Measurements from ENCODE around the gene IL24.
A peak's percentile ranks its signal among the peaks of the same experiment; 100 is the strongest.
"Not testable (repeated sequence)": the region's sequence is repeated elsewhere in the genome, so short reads cannot be mapped to it uniquely, and the experiment has no call there.

The IL24 gene

DNA sequence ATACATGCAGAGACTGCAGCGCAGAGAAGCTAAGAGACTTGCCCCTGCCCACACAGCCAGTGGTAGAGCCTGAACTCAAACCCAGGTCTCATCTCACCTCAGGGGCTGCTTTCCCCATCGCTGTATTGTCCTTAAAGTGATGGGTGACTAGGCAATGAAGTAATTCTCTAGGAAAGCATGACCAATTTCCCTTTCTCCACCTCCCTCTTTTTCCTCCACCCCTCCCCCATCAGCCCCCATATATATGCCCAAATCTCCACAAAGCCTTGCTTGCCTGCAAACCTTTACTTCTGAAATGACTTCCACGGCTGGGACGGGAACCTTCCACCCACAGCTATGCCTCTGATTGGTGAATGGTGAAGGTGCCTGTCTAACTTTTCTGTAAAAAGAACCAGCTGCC lies at the start of gene IL24:
IL24 (plus strand) TSS at position 269 of the 400 bp plus-strand sequence. CDS start 390 bp downstream, outside the sequence.
- Mint-ChIP-seq H3K27me3 (no peaks in the 10 kb centered on the region), H3K4me1 (peaks cover 92% of the 10 kb centered on the region), H3K27ac (peak within 1 kb of the TSS; percentile 89), H3K4me3 (peak within 1 kb of the TSS; percentile 72), H3K36me3 (ENCODE audit: low read depth) (peaks cover 9% of the 10 kb centered on the region), H3K9me3 (no peaks in the 10 kb centered on the region)
- ATAC-seq, result peak; percentile 81
- DNase-seq, result peak; percentile 68

DNA sequence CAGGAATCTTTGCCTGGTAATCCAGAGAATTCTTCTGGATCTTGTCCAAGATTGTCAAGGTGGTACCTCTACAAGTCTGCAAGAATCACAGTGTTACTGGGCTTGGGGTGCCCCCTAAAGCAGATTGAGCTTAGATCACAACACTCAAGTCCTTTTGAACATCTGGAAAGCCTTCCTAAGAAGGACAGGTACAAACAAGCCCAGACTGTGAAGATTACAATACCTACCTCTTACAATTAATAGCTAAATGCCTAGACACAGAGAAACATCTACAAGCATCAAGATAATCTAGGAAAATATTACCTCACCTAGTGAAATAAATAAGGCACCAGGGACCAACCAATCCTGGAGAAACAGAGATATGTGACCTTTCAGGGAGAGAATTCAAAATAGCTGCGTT lies 49.3 kb upstream of the IL24 start:
- DNase-seq (no peak), ATAC-seq (no peak)
- H3K4me3 Mint-ChIP-seq, result no peak overlapping the region
- H3K36me3 Mint-ChIP-seq (ENCODE audit: low read depth), result no peaks in the 10 kb centered on the region
- no peak overlapping the region for H3K27ac Mint-ChIP-seq
- H3K4me1 Mint-ChIP-seq, result no peaks in the 10 kb centered on the region
- no peaks in the 10 kb centered on the region for H3K9me3 Mint-ChIP-seq
- H3K27me3 Mint-ChIP-seq, result peaks cover 8% of the 10 kb centered on the region

DNA sequence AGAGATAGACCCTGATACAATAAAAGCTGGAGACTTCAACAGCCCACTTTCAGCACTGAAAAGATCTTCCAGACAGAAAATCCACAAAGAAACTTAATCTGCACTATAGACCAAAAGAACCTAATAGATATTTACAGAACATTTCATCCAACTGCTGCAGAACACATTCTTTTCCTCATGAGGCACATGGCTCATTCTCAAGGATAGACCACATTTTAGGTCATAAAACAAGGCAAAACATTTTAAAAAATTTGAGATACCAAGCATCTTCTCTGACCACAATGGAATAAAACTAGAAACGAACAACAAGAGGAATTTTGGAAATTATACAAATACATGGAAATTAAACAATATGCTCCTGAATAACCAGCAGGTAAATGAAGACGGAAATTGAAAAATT lies 46.8 kb upstream of the IL24 start:
- no peak for DNase-seq
- Mint-ChIP-seq H3K27me3 (peaks cover 8% of the 10 kb centered on the region), H3K36me3 (ENCODE audit: low read depth) (no peaks in the 10 kb centered on the region), H3K4me3 (no peak overlapping the region), H3K4me1 (no peaks in the 10 kb centered on the region), H3K9me3 (no peaks in the 10 kb centered on the region), H3K27ac (no peak overlapping the region)
- no peak for ATAC-seq

- Mint-ChIP-seq H3K9me3 (no peaks in the 10 kb centered on the region), H3K36me3 (ENCODE audit: low read depth) (no peaks in the 10 kb centered on the region), H3K27ac (no peak overlapping the region), H3K4me3 (no peak overlapping the region), H3K27me3 (peaks cover 8% of the 10 kb centered on the region), H3K4me1 (peaks cover 2% of the 10 kb centered on the region)
- DNase-seq, result no peak
- no peak for ATAC-seq
Measured at GRCh38 chr1:206851341-206852010, 45.8 kb upstream of the IL24 start.

DNA sequence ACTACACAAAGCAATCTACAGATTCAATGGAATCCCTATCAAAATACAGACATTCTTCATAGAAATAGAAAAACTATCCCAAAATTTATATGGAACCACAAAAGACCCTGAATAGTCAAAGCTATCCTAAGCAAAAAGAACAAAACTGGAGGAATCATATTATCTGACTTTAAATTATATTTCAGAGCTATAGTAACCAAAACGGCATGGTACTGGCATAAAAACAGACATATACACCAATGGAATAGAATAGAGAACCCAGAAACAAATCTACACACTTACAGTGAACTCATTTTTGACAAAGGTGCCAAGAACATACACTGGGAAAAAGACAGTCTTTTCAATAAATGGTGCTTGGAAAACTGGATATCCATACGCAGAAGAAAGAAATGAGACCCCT lies 44.6 kb upstream of the IL24 start:
- not testable (repeated sequence) for DNase-seq; H3K27ac Mint-ChIP-seq; H3K4me1 Mint-ChIP-seq; H3K4me3 Mint-ChIP-seq; H3K27me3 Mint-ChIP-seq; H3K36me3 Mint-ChIP-seq (ENCODE audit: low read depth); ATAC-seq; H3K9me3 Mint-ChIP-seq

GRCh38 chr1:206853696-206854095 lies 43.5 kb upstream of the IL24 start:
- H3K4me1 Mint-ChIP-seq; H3K27ac Mint-ChIP-seq; H3K4me3 Mint-ChIP-seq; H3K36me3 Mint-ChIP-seq (ENCODE audit: low read depth); ATAC-seq; H3K9me3 Mint-ChIP-seq; DNase-seq; H3K27me3 Mint-ChIP-seq: not testable (repeated sequence)

GRCh38 chr1:206854401-206855129 lies 42.7 kb upstream of the IL24 start:
- DNase-seq (no peak), ATAC-seq (no peak)
- no peak overlapping the region for H3K4me3 Mint-ChIP-seq
- H3K36me3 Mint-ChIP-seq (ENCODE audit: low read depth), result no peaks in the 10 kb centered on the region
- no peak overlapping the region for H3K27ac Mint-ChIP-seq
- H3K9me3 Mint-ChIP-seq, result no peaks in the 10 kb centered on the region
- peaks cover 9% of the 10 kb centered on the region for H3K4me1 Mint-ChIP-seq
- peaks cover 5% of the 10 kb centered on the region for H3K27me3 Mint-ChIP-seq

GRCh38 chr1:206855859-206856258 lies 41.4 kb upstream of the IL24 start:
- DNase-seq (no peak), ATAC-seq (no peak)
- Mint-ChIP-seq H3K36me3 (ENCODE audit: low read depth) (no peaks in the 10 kb centered on the region), H3K27ac (no peak overlapping the region), H3K27me3 (peaks cover 2% of the 10 kb centered on the region), H3K9me3 (no peaks in the 10 kb centered on the region), H3K4me1 (peaks cover 9% of the 10 kb centered on the region), H3K4me3 (no peak overlapping the region)

DNA sequence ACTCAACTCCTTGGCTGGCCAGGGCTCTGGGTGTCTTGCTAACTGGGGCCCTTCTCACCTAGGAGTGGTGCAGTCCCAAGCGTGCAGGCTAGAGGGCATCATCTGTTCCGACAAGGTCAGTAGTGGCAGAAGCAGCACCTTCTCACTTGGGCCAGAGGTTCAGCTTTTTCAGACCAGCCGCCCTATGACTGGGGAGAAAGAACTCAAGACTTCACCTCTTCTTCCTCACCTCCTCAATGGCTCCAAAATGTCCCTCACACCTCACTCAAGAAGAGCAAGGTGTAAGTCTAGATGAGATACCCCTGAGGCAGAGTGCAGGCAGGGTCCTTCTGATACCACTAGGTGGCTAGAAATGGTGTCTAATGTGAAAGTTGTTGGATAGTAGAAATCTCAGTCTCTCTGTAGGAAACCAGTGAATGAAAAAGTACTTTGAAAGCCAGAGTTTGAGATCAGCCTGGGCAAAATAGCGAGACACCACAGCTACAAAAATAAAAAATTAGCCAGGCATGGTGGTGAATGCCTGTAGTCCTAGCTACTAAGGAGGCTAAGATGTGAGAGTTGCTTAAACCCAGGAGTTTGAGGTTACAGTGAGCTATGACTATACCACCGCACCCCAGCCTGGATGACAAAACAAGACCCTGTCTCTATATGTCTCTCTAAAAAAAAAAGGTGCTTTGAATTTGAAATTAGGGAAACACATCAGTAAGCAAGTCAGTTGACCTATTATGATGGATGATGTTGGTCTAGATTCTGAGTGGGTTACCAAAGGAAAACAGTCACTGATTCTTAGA lies 40.4 kb upstream of the IL24 start:
- no peak for DNase-seq
- H3K4me1 Mint-ChIP-seq, result peaks cover 9% of the 10 kb centered on the region

GRCh38 chr1:206859082-206859521 lies 38.1 kb upstream of the IL24 start:
- Mint-ChIP-seq H3K27me3 (peaks cover 6% of the 10 kb centered on the region), H3K9me3 (no peaks in the 10 kb centered on the region), H3K4me1 (peaks cover 9% of the 10 kb centered on the region), H3K27ac (peak overlapping the region; percentile 48), H3K36me3 (ENCODE audit: low read depth) (no peaks in the 10 kb centered on the region), H3K4me3 (no peak overlapping the region)
- no peak for ATAC-seq
- DNase-seq, result no peak

More for the DNA sequence above, 40.4 kb upstream of the IL24 start:
- Mint-ChIP-seq H3K27me3 (peaks cover 6% of the 10 kb centered on the region), H3K36me3 (ENCODE audit: low read depth) (no peaks in the 10 kb centered on the region), H3K4me3 (no peak overlapping the region), H3K9me3 (no peaks in the 10 kb centered on the region), H3K27ac (no peak overlapping the region)
- ATAC-seq, result peak; percentile 73

GRCh38 chr1:206860165-206860564 lies 37.1 kb upstream of the IL24 start:
- Mint-ChIP-seq H3K27ac (no peak overlapping the region), H3K4me3 (no peak overlapping the region), H3K36me3 (ENCODE audit: low read depth) (no peaks in the 10 kb centered on the region)

DNA sequence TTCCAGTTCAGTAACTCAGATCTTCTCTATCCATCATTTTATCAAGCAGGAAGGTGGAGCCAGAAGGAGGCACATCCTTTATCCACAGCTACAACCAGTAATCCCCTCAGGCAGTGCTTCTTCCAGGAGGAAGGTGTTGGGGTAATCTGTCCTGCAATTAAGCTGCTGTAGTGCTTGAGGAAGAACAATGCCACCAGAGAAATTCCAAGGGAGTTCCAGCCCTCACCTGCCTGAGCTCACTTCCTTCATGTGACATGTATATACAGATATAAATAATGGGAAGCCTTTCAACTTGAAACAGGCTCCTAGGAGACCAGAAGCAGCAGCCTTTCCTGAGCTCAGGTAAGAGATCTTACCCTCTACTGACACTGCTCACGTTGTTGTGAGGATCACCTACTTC lies 34.0 kb upstream of the IL24 start:
- H3K36me3 Mint-ChIP-seq (ENCODE audit: low read depth), result no peaks in the 10 kb centered on the region

More at GRCh38 chr1:206860165-206860564, 37.1 kb upstream of the IL24 start:
- DNase-seq (no peak), ATAC-seq (no peak)
- Mint-ChIP-seq H3K9me3 (no peaks in the 10 kb centered on the region), H3K4me1 (peaks cover 14% of the 10 kb centered on the region), H3K27me3 (peaks cover 6% of the 10 kb centered on the region)

GRCh38 chr1:206864939-206865671 lies 32.1 kb upstream of the IL24 start, which contains the start of gene IL20:
IL20 (plus strand) TSS chr1:206865623; CDS start chr1:206865853, 230 bp downstream.
- no peak within 1 kb of the TSS for H3K4me3 Mint-ChIP-seq
- DNase-seq, result peak; percentile 93
- no peak within 1 kb of the TSS for H3K27ac Mint-ChIP-seq
- H3K9me3 Mint-ChIP-seq, result no peaks in the 10 kb centered on the region
- peak; percentile 88 for ATAC-seq
- H3K4me1 Mint-ChIP-seq, result peaks cover 17% of the 10 kb centered on the region
- peaks cover 6% of the 10 kb centered on the region for H3K27me3 Mint-ChIP-seq
- H3K36me3 Mint-ChIP-seq (ENCODE audit: low read depth), result peaks cover 1% of the 10 kb centered on the region

More for the DNA sequence above, 34.0 kb upstream of the IL24 start:
- Mint-ChIP-seq H3K27me3 (peaks cover 6% of the 10 kb centered on the region), H3K4me1 (peaks cover 19% of the 10 kb centered on the region), H3K4me3 (no peak overlapping the region), H3K9me3 (no peaks in the 10 kb centered on the region), H3K27ac (no peak overlapping the region)
- ATAC-seq (no peak), DNase-seq (no peak)

DNA sequence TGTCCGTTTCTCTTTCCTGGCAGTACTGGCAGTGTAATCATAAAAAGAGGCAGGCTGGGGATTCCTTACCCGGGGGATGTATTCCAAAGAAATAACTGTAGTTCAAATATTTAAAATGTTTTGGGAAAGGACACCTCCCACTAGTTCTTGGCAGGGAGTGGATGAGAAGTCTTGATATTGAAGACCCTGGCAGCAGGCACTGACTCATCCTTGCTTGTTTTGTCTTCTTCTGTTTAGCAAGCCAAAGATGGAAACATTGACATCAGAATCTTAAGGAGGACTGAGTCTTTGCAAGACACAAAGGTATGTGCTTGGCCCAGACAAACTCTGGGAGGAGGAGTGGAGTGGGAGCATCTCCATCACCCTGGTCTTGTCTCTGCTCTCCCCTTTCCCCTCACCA lies 31.2 kb upstream of the IL24 start:
- H3K36me3 Mint-ChIP-seq (ENCODE audit: low read depth), result peaks cover 1% of the 10 kb centered on the region

More for the DNA sequence above, 31.2 kb upstream of the IL24 start:
- Mint-ChIP-seq H3K27ac (no peak overlapping the region), H3K4me3 (no peak overlapping the region), H3K4me1 (peaks cover 17% of the 10 kb centered on the region), H3K27me3 (peaks cover 4% of the 10 kb centered on the region), H3K9me3 (no peaks in the 10 kb centered on the region)
- no peak for DNase-seq
- peak; percentile 70 for ATAC-seq

Data from activated naive CD8-positive, alpha-beta T cell treated with anti-CD3 and anti-CD28 coated beads, Interleukin-2, amount 50 U/mL, for 24 hours (primary cell).